Measurements from ENCODE around the gene SDF2. TPM values are rescaled to one million over a fixed set of nuclear protein-coding genes. Genes with fewer than 3 reads are reported as not detected.

The SDF2 gene
- total and polyA plus RNA-seq, 12 donors = 16.8 to 54.7 (median 29.9) TPM

GRCh38 chr17:28689011-28689410 lies 27.3 kb upstream of the SDF2 start:
- no peak overlapping the region for H3K4me3 ChIP-seq
- ATAC-seq (no peak), DNase-seq (no peak)
- intact Hi-C loops (cut with DNase I) = no loop called here
- no peaks in the 10 kb centered on the region for H3K27me3 ChIP-seq
- no peaks in the 10 kb centered on the region for H3K9me3 ChIP-seq
- 96 to 98% methylated on average over 3 of the region's 3 CpGs for whole genome bisulfite sequencing, 2 donors
- H3K4me1 ChIP-seq = peaks cover 0 to 4% (median 0%) of the 10 kb centered on the region in 9 donors
- no peak for TF ChIP-seq CTCF (IDR thresholded peaks at IDR 0.05)
- H3K27ac ChIP-seq = no peak overlapping the region
- H3K36me3 ChIP-seq = peaks cover 29 to 100% (median 97%) of the 10 kb centered on the region in 9 donors

GRCh38 chr17:28688481-28688880 lies 26.8 kb upstream of the SDF2 start:
- WGBS, 2 donors = 98 to 99% methylated on average over 4 of the region's 4 CpGs
- peaks cover 28 to 100% (median 97%) of the 10 kb centered on the region in 9 donors for H3K36me3 ChIP-seq
- intact Hi-C loops (cut with DNase I) = no loop called here
- H3K27me3 ChIP-seq = no peaks in the 10 kb centered on the region
- H3K27ac ChIP-seq = no peak overlapping the region
- DNase-seq (no peak), ATAC-seq (no peak)
- peaks cover 0 to 4% (median 0%) of the 10 kb centered on the region in 9 donors for H3K4me1 ChIP-seq
- no peaks in the 10 kb centered on the region for H3K9me3 ChIP-seq
- TF ChIP-seq CTCF (IDR thresholded peaks at IDR 0.05) = no peak
- H3K4me3 ChIP-seq = no peak overlapping the region

GRCh38 chr17:28686296-28686695 lies 24.6 kb upstream of the SDF2 start:
- Histone ChIP-seq H3K27me3 (no peaks in the 10 kb centered on the region), H3K4me3 (no peak overlapping the region), H3K36me3 (peaks cover 34 to 100% (median 99%) of the 10 kb centered on the region in 9 donors), H3K9me3 (no peaks in the 10 kb centered on the region), H3K4me1 (peaks cover 0 to 4% (median 0%) of the 10 kb centered on the region in 9 donors), H3K27ac (no peak overlapping the region)
- no peak for DNase-seq
- WGBS, 2 donors = 84 to 89% methylated on average over 4 of the region's 4 CpGs
- intact Hi-C loops (cut with DNase I) = no loop called here
- TF ChIP-seq CTCF (IDR thresholded peaks at IDR 0.05) = no peak
- ATAC-seq = no peak

- ATAC-seq = no peak
- no peak for TF ChIP-seq CTCF (IDR thresholded peaks at IDR 0.05)
- Histone ChIP-seq H3K4me3 (no peak overlapping the region), H3K9me3 (no peaks in the 10 kb centered on the region), H3K4me1 (peaks cover 0 to 4% (median 0%) of the 10 kb centered on the region in 9 donors), H3K27me3 (no peaks in the 10 kb centered on the region), H3K36me3 (peaks cover 28 to 100% (median 98%) of the 10 kb centered on the region in 9 donors), H3K27ac (no peak overlapping the region)
- no peak for DNase-seq
- WGBS, 2 donors = 91 to 95% methylated on average over 5 of the region's 5 CpGs
- intact Hi-C loops (cut with DNase I) = no loop called here
These were observed 23.7 kb upstream of the SDF2 start for GRCh38 chr17:28685366-28685765.
